ENCODE data around the gene ZNF614. TPM values are rescaled to one million over a fixed set of nuclear protein-coding genes. Genes with fewer than 3 reads are reported as not detected.

Gene ZNF614
- total and polyA plus RNA-seq, 2 of the 13 experiments (the other 11 are each of a cell fraction or from before 2014, with no cell fraction given), result 13.0 to 22.8 TPM

DNA sequence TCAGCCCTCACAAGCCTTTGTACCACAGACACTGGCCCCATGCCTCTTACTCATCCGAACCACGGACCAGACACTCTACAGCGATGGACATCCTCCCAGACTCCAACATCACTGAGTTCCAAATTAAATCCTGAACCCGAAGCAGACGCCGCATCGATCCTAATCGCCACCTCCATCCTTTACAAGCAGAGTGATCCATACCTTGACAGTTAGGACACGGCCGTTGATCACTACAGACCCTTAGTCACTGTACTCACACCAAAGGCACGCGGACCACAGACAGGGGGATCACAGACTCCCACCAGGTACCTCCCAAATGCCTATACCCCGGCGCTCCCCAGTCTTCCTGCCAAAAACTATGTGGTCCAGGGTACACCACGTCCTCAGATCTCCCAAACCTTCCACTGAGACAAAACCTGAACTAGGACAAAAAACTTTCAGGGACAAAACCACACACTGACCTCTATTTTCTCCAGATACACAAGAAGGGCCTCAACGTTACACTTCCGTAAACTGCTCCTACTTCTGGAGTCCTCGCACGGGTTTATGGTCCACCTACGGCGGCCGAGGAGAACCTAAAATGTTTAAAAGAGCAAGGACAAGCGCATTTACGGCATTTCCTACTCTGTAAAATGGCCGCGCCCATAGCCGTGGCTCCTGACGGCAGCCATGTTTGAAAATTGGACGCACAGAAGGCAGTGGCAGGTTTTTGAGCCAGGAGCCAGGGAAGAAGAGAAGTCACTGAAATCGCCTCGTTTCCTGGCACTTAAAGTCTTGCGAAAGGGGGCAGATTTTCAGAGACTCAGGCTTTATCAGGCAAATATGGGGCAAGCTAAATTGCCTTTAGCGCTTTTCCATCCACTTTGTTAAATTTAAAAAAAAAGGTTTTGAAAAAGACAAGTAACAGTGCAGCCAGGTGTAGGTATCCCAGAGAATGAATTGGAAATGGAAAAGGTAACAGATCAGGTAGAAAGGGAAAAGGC lies 41.6 kb downstream of the ZNF614 start, which contains the start of gene ZNF350 (continued):
- TF ChIP-seq, protein P1, sequence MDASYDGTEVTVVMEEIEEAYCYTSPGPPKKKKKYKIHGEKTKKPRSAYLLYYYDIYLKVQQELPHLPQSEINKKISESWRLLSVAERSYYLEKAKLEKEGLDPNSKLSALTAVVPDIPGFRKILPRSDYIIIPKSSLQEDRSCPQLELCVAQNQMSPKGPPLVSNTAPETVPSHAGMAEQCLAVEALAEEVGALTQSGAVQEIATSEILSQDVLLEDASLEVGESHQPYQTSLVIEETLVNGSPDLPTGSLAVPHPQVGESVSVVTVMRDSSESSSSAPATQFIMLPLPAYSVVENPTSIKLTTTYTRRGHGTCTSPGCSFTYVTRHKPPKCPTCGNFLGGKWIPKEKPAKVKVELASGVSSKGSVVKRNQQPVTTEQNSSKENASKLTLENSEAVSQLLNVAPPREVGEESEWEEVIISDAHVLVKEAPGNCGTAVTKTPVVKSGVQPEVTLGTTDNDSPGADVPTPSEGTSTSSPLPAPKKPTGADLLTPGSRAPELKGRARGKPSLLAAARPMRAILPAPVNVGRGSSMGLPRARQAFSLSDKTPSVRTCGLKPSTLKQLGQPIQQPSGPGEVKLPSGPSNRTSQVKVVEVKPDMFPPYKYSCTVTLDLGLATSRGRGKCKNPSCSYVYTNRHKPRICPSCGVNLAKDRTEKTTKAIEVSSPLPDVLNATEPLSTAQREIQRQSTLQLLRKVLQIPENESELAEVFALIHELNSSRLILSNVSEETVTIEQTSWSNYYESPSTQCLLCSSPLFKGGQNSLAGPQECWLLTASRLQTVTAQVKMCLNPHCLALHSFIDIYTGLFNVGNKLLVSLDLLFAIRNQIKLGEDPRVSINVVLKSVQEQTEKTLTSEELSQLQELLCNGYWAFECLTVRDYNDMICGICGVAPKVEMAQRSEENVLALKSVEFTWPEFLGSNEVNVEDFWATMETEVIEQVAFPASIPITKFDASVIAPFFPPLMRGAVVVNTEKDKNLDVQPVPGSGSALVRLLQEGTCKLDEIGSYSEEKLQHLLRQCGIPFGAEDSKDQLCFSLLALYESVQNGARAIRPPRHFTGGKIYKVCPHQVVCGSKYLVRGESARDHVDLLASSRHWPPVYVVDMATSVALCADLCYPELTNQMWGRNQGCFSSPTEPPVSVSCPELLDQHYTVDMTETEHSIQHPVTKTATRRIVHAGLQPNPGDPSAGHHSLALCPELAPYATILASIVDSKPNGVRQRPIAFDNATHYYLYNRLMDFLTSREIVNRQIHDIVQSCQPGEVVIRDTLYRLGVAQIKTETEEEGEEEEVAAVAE (CRISPR knock-in tag; IDR thresholded peaks at IDR 0.05; ENCODE audit: borderline replicate concordance), result peak; percentile 92; the same call in 1 of the 2 replicates
- TF ChIP-seq PCBP2 (optimal IDR thresholded peaks at IDR 0.05; ENCODE audit: low read depth, low read length, poor library complexity, severe bottlenecking) (no peak), SOX6 (IDR thresholded peaks at IDR 0.05) (no peak), SOX6 (CRISPR knock-in tag; IDR thresholded peaks at IDR 0.05) (peak; percentile 64), ZNF614 (CRISPR knock-in tag; IDR thresholded peaks at IDR 0.05; ENCODE audit: borderline replicate concordance) (peak; percentile 92), U2AF1 (optimal IDR thresholded peaks at IDR 0.05; ENCODE audit: low read depth, low read length) (no peak), RARA (CRISPR knock-in tag; IDR thresholded peaks at IDR 0.05) (no peak; the same call in 1 of the 2 replicates), MEF2D (CRISPR knock-in tag; IDR thresholded peaks at IDR 0.05) (peak; percentile 49; the same call in 1 of the 2 replicates)
- TF ChIP-seq, protein P2, sequence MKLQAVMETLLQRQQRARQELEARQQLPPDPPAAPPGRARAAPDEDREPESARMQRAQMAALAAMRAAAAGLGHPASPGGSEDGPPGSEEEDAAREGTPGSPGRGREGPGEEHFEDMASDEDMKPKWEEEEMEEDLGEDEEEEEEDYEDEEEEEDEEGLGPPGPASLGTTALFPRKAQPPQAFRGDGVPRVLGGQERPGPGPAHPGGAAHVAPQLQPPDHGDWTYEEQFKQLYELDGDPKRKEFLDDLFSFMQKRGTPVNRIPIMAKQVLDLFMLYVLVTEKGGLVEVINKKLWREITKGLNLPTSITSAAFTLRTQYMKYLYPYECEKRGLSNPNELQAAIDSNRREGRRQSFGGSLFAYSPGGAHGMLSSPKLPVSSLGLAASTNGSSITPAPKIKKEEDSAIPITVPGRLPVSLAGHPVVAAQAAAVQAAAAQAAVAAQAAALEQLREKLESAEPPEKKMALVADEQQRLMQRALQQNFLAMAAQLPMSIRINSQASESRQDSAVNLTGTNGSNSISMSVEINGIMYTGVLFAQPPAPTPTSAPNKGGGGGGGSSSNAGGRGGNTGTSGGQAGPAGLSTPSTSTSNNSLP (IDR thresholded peaks at IDR 0.05; ENCODE audit: low read depth, low read length), result no peak
- TF ChIP-seq, protein P3, sequence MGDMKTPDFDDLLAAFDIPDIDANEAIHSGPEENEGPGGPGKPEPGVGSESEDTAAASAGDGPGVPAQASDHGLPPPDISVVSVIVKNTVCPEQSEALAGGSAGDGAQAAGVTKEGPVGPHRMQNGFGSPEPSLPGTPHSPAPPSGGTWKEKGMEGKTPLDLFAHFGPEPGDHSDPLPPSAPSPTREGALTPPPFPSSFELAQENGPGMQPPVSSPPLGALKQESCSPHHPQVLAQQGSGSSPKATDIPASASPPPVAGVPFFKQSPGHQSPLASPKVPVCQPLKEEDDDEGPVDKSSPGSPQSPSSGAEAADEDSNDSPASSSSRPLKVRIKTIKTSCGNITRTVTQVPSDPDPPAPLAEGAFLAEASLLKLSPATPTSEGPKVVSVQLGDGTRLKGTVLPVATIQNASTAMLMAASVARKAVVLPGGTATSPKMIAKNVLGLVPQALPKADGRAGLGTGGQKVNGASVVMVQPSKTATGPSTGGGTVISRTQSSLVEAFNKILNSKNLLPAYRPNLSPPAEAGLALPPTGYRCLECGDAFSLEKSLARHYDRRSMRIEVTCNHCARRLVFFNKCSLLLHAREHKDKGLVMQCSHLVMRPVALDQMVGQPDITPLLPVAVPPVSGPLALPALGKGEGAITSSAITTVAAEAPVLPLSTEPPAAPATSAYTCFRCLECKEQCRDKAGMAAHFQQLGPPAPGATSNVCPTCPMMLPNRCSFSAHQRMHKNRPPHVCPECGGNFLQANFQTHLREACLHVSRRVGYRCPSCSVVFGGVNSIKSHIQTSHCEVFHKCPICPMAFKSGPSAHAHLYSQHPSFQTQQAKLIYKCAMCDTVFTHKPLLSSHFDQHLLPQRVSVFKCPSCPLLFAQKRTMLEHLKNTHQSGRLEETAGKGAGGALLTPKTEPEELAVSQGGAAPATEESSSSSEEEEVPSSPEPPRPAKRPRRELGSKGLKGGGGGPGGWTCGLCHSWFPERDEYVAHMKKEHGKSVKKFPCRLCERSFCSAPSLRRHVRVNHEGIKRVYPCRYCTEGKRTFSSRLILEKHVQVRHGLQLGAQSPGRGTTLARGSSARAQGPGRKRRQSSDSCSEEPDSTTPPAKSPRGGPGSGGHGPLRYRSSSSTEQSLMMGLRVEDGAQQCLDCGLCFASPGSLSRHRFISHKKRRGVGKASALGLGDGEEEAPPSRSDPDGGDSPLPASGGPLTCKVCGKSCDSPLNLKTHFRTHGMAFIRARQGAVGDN (CRISPR knock-in tag; IDR thresholded peaks at IDR 0.05), result no peak
- TF ChIP-seq, protein P4, sequence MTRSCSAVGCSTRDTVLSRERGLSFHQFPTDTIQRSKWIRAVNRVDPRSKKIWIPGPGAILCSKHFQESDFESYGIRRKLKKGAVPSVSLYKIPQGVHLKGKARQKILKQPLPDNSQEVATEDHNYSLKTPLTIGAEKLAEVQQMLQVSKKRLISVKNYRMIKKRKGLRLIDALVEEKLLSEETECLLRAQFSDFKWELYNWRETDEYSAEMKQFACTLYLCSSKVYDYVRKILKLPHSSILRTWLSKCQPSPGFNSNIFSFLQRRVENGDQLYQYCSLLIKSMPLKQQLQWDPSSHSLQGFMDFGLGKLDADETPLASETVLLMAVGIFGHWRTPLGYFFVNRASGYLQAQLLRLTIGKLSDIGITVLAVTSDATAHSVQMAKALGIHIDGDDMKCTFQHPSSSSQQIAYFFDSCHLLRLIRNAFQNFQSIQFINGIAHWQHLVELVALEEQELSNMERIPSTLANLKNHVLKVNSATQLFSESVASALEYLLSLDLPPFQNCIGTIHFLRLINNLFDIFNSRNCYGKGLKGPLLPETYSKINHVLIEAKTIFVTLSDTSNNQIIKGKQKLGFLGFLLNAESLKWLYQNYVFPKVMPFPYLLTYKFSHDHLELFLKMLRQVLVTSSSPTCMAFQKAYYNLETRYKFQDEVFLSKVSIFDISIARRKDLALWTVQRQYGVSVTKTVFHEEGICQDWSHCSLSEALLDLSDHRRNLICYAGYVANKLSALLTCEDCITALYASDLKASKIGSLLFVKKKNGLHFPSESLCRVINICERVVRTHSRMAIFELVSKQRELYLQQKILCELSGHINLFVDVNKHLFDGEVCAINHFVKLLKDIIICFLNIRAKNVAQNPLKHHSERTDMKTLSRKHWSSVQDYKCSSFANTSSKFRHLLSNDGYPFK (CRISPR knock-in tag; IDR thresholded peaks at IDR 0.05; ENCODE audit: borderline replicate concordance), result peak; percentile 76; the same call in 1 of the 2 replicates
- TF ChIP-seq, protein P5, sequence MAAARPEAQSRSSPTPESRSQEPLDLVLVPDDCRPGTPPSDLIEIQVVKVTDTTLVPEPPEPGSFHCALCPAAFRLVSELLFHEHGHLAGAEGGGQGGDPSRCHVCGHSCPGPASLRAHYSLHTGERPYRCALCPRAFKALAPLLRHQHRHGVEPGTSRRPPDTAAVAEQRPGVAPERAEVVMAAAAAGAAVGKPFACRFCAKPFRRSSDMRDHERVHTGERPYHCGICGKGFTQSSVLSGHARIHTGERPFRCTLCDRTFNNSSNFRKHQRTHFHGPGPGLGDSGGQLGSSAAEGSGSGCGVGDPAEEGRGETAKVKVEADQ (CRISPR knock-in tag; IDR thresholded peaks at IDR 0.05; ENCODE audit: borderline replicate concordance), result no peak; the same call in 1 of the 2 replicates

Measured in HepG2 (cell line).